Testis (tissue), 2 donors: ENCODE results near the gene KCNAB3.

Experiments
- POLR2A ChIP-seq: fragments of 450-650 bp; IDR thresholded peaks from one replicate; pipeline ENCODE4 v1.6.1; 2017; ENCODE audit warnings: antibody characterized with exemption, mild to moderate bottlenecking, moderate library complexity
- TF ChIP-seq, protein P1 (sequence below), 3 experiments: fragments of 450-650 bp in 2 of 3; fragments of 200-600 bp in 1 of 3; sonication (generic) in 1 of 3; IDR thresholded peaks; one replicate each; pipeline ENCODE4 v1.5.1; 2016 to 2019; ENCODE audit warnings: antibody characterized with exemption in 3 of 3, mild to moderate bottlenecking in 2 of 3, moderate library complexity in 1 of 3

DNA sequence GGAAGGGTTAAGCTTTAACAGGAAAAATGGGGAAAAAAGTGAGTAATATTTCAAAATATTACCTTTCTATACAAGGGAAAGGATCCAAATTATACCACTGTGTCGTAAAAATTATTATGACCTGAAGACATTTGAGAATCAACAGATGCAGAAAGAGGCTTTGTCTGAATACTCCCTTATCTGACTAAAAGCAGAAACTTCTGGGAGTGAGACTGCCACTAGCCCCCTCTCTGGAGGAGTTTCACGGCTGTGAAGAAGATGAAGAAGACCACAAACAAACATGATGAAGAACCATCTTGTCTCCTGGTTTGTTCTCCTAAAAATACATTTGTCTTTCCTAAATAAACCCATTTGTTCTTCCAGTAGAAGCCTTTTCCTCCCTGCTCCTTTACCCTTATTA, 31.8 kb upstream of the KCNAB3 start:
- no peak for TF ChIP-seq POLR2A
- TF ChIP-seq, protein P1, sequence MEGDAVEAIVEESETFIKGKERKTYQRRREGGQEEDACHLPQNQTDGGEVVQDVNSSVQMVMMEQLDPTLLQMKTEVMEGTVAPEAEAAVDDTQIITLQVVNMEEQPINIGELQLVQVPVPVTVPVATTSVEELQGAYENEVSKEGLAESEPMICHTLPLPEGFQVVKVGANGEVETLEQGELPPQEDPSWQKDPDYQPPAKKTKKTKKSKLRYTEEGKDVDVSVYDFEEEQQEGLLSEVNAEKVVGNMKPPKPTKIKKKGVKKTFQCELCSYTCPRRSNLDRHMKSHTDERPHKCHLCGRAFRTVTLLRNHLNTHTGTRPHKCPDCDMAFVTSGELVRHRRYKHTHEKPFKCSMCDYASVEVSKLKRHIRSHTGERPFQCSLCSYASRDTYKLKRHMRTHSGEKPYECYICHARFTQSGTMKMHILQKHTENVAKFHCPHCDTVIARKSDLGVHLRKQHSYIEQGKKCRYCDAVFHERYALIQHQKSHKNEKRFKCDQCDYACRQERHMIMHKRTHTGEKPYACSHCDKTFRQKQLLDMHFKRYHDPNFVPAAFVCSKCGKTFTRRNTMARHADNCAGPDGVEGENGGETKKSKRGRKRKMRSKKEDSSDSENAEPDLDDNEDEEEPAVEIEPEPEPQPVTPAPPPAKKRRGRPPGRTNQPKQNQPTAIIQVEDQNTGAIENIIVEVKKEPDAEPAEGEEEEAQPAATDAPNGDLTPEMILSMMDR (IDR thresholded peaks at IDR 0.05), result no peak
